A549 (cell line): ENCODE measurements around the gene SGCA. TPM values are rescaled to one million over a fixed set of nuclear protein-coding genes. Genes with fewer than 3 reads are reported as not detected.

Experiments
- ATAC-seq, 2 experiments: fragments of 200-7000 bp in 1 of 2; fragments of >200 bp in 1 of 2; cut with Nextera tagmentation in 1 of 2; cut with Tn5 transposase in 1 of 2; 3 replicates each; pipeline versions ENCODE4 v1.8.0 to v1.9.1; 2018 to 2020; ENCODE audit warnings: mild to moderate bottlenecking in 1 of 2, moderate library complexity in 1 of 2
- CTCF ChIA-PET: fragments of 300-600 bp; sonication (Branson Sonifier 250); formaldehyde crosslinking; extraction: SDS; loops from one replicate; lab custom pipeline; 2021; ENCODE audit warnings: antibody characterized with exemption, inconsistent platforms; lab: Yijun Ruan, JAX
- POLR2A ChIA-PET: fragments of 350-600 bp; formaldehyde crosslinking; extraction: SDS; loops from one replicate; lab custom pipeline; 2021; ENCODE audit warnings: antibody characterized with exemption, inconsistent platforms; lab: Yijun Ruan, JAX
- DNase-seq, 2 experiments: peaks; one replicate each; pipeline versions ENCODE4 v3.0.0 to v3.0.0-alpha.2; 2011 to 2016; ENCODE audit warnings: low read depth in 1 of 2, low spot score in 1 of 2
- FAIRE-seq: peaks from 2 replicates; lab custom pipeline; 2011; peaks lifted over from hg19 to GRCh38; lab: Jason Lieb, UNC
- H3K27ac ChIP-seq, 2 experiments: fragments of >200 bp; sonication (Bioruptor Twin); formaldehyde crosslinking; 3 replicates each; pipeline ENCODE4 v1.5.1; 2016 to 2017
- H3K4me1 ChIP-seq: fragments of >200 bp; sonication (Bioruptor Twin); formaldehyde crosslinking; 3 replicates; pipeline ENCODE4 v1.6.1; 2016
- H3K4me2 ChIP-seq: fragments of >200 bp; sonication (Bioruptor Twin); formaldehyde crosslinking; 3 replicates; pipeline ENCODE4 v1.6.1; 2016
- H3K4me3 ChIP-seq: fragments of >200 bp; sonication (Bioruptor Twin); formaldehyde crosslinking; 3 replicates; pipeline ENCODE4 v1.5.1; 2016
- H3K9me3 ChIP-seq: fragments of >200 bp; sonication (Bioruptor Twin); formaldehyde crosslinking; 3 replicates; pipeline ENCODE4 v1.6.1; 2016
- ATOH8 ChIP-seq: fragments of 250-450 bp; sonication (Bioruptor Pico); IDR thresholded peaks from 2 replicates; pipeline ENCODE4 v1.5.0; 2020; ENCODE audit warnings: low read depth, mild to moderate bottlenecking, moderate library complexity
- BHLHE40 ChIP-seq: IDR thresholded peaks from 2 replicates; pipeline ENCODE4 v1.6.1; 2012; ENCODE audit warnings: low read depth, low read length, inconsistent platforms
- CBX8 ChIP-seq: fragments of 200-600 bp; sonication (generic); IDR thresholded peaks from 2 replicates; pipeline ENCODE4 v1.6.1; 2016
- CEBPB ChIP-seq, 2 experiments: fragments of >200 bp in 1 of 2; sonication (Bioruptor Twin) in 1 of 2; formaldehyde crosslinking in 1 of 2; IDR thresholded peaks; 2 replicates each; pipeline ENCODE4 v1.6.1; 2012 to 2016
- CHD2 ChIP-seq: fragments of 150-350 bp; IDR thresholded peaks from 2 replicates; pipeline ENCODE4 v1.6.1; 2014; ENCODE audit warnings: low read length; ENCODE audit not compliant: partially characterized antibody
- EHMT2 ChIP-seq: fragments of 200-600 bp; sonication (generic); IDR thresholded peaks from 2 replicates; pipeline ENCODE4 v1.6.1; 2016; ENCODE audit warnings: antibody characterized with exemption, low read depth, mild to moderate bottlenecking, moderate library complexity
- ELK1 ChIP-seq: fragments of 150-350 bp; IDR thresholded peaks from 2 replicates; pipeline ENCODE4 v1.6.1; 2014; ENCODE audit warnings: low read depth, mild to moderate bottlenecking, low read length
- EP300 ChIP-seq, 2 experiments: fragments of >200 bp; sonication (Bioruptor Twin); formaldehyde crosslinking; IDR thresholded peaks; 2 replicates in 1 of 2; 3 replicates in 1 of 2; pipeline ENCODE4 v1.6.1; 2016 to 2017
- GATA3 ChIP-seq: IDR thresholded peaks from 2 replicates; pipeline ENCODE4 v1.6.1; 2012; ENCODE audit warnings: borderline replicate concordance
- HDAC2 ChIP-seq: fragments of 200-600 bp; sonication (generic); IDR thresholded peaks from 2 replicates; pipeline ENCODE4 v1.6.1; 2016
- HES2 ChIP-seq: fragments of >200 bp; sonication (Bioruptor Twin); formaldehyde crosslinking; IDR thresholded peaks from 2 replicates; pipeline ENCODE4 v1.6.1; 2016
- HEYL ChIP-seq: fragments of 250-450 bp; sonication (Bioruptor Pico); IDR thresholded peaks from 2 replicates; pipeline ENCODE4 v1.8.0; 2021; ENCODE audit warnings: mild to moderate bottlenecking, moderate library complexity
- JUNB ChIP-seq: fragments of >200 bp; sonication (Bioruptor Twin); formaldehyde crosslinking; IDR thresholded peaks from 2 replicates; pipeline ENCODE4 v1.6.1; 2016
- MAX ChIP-seq: IDR thresholded peaks from 2 replicates; pipeline ENCODE4 v1.6.1; 2012
- PBX3 ChIP-seq: IDR thresholded peaks from 2 replicates; pipeline ENCODE4 v1.6.1; 2012
- RAD21 ChIP-seq, 2 experiments: fragments of >200 bp in 1 of 2; sonication (Bioruptor Twin) in 1 of 2; formaldehyde crosslinking in 1 of 2; IDR thresholded peaks in 1 of 2; conservative IDR thresholded peaks in 1 of 2; 2 replicates in 1 of 2; 3 replicates in 1 of 2; pipeline ENCODE4 v1.6.1; 2012 to 2018; ENCODE audit warnings: inconsistent platforms in 1 of 2
- REST ChIP-seq: fragments of 200-600 bp; sonication (generic); IDR thresholded peaks from 2 replicates; pipeline ENCODE4 v1.6.1; 2016; ENCODE audit warnings: antibody characterized with exemption, mild to moderate bottlenecking, moderate library complexity
- SREBF2 ChIP-seq: fragments of 450-650 bp; IDR thresholded peaks from 2 replicates; pipeline ENCODE4 v1.6.1; 2014; ENCODE audit warnings: mild to moderate bottlenecking, moderate library complexity
- ZSCAN20 ChIP-seq: fragments of 250-450 bp; sonication (Bioruptor Pico); IDR thresholded peaks from 2 replicates; pipeline ENCODE4 v1.8.0; 2022; ENCODE audit warnings: mild to moderate bottlenecking, moderate library complexity
- WGBS: methylation state at CpG from one replicate; pipeline ENCODE4 v1.1.6; 2017; ENCODE audit errors: missing lambda C conversion rate; 5-methylcytosine and 5-hydroxymethylcytosine counted together
- polyA plus RNA-seq, 4 experiments: library from polyadenylated mRNA; depleted of rRNA in 3 of 4; stranded (reverse); fragments of >200 nt; fragmentation: RNase III in 1 of 4; extraction: RNeasy Plus Mini Kit Qiagen cat#74134 plus additional on column Dnase treatment in 1 of 4; gene quantifications; 2 replicates in 3 of 4; 3 replicates in 1 of 4; pipeline ENCODE4 v1.2.3, GENCODE V29; 2011 to 2017

The SGCA gene
- polyA plus RNA-seq, 2 of the 4 experiments (the other 2 are of a cell fraction) = 0.44 to 3.4 TPM

- ChIA-PET POLR2A (no interaction called here), CTCF (interaction anchor here (2.0 to 60.2 kb wide), 7 partner anchors 7 to 37 kb away, joined by 7 to 1356 read pairs (median 96); partner anchors contain the start of genes PDK2, PPP1R9B, SAMD14 and SGCA)
- TF ChIP-seq ATOH8 (no peak), CEBPB (IDR thresholded peaks at IDR 0.05) (no peak), HEYL (CRISPR knock-in tag) (no peak), JUNB (no peak), HDAC2 (no peak), PBX3 (no peak), ZSCAN20 (CRISPR knock-in tag) (no peak), SREBF2 (no peak)
- Histone ChIP-seq H3K4me3 (no peak overlapping the region), H3K9me3 (no peaks in the 10 kb centered on the region), H3K27ac (no peak overlapping the region), H3K4me2 (no peak overlapping the region), H3K4me1 (peaks cover 22% of the 10 kb centered on the region)
- WGBS = 92% methylated on average over 8 of the region's 8 CpGs
- DNase-seq (no peak), FAIRE-seq (no peak), ATAC-seq (no peak)
Measured at GRCh38 chr17:50141745-50142110, 24.1 kb upstream of the SGCA start.

GRCh38 chr17:50143461-50144176, 22.2 kb upstream of the SGCA start:
- ATAC-seq (no peak), DNase-seq (no peak), FAIRE-seq (no peak)
- H3K4me2 ChIP-seq = no peak overlapping the region
- peaks cover 41% of the 10 kb centered on the region for H3K4me1 ChIP-seq
- H3K27ac ChIP-seq = no peak overlapping the region
- CTCF ChIA-PET = interaction anchor here (0.6 to 60.2 kb wide), 12 partner anchors 4 to 118 kb away, joined by 3 to 1356 read pairs (median 4); partner anchors contain the start of genes PDK2, PPP1R9B, SAMD14 and SGCA
- WGBS = 96% methylated on average over 17 of the region's 20 CpGs
- H3K4me3 ChIP-seq = no peak overlapping the region
- POLR2A ChIA-PET = no interaction called here
- H3K9me3 ChIP-seq = no peaks in the 10 kb centered on the region
- TF ChIP-seq HDAC2 (no peak), BHLHE40 (no peak), CBX8 (no peak), MAX (no peak), EHMT2 (no peak), ELK1 (no peak), GATA3 (no peak), CHD2 (no peak), EP300 (IDR thresholded peaks at IDR 0.05) (no peak), REST (no peak), CEBPB (IDR thresholded peaks at IDR 0.05) (no peak), RAD21 (conservative IDR thresholded peaks at IDR 0.05 in 1 of 2, IDR thresholded peaks at IDR 0.05 in 1 of 2) (no peak), HES2 (no peak)
- TF ChIP-seq, all 56 proteins: peak for 0
